Skeletal muscle cell (primary cell): ENCODE results near the gene GPX6.
"Not testable (repeated sequence)": the region's sequence is repeated elsewhere in the genome, so short reads cannot be mapped to it uniquely, and the experiment has no call there.

Source experiments
- DNase-seq: peaks from one replicate; pipeline ENCODE4 v3.0.0-alpha.2; 2010; ENCODE audit warnings: low read depth
- H3K4me3 ChIP-seq: 2 replicates; pipeline ENCODE4 v1.5.1; 2011; ENCODE audit warnings: low read depth, mild to moderate bottlenecking, control low read depth, low read length, moderate library complexity

Gene GPX6

DNA sequence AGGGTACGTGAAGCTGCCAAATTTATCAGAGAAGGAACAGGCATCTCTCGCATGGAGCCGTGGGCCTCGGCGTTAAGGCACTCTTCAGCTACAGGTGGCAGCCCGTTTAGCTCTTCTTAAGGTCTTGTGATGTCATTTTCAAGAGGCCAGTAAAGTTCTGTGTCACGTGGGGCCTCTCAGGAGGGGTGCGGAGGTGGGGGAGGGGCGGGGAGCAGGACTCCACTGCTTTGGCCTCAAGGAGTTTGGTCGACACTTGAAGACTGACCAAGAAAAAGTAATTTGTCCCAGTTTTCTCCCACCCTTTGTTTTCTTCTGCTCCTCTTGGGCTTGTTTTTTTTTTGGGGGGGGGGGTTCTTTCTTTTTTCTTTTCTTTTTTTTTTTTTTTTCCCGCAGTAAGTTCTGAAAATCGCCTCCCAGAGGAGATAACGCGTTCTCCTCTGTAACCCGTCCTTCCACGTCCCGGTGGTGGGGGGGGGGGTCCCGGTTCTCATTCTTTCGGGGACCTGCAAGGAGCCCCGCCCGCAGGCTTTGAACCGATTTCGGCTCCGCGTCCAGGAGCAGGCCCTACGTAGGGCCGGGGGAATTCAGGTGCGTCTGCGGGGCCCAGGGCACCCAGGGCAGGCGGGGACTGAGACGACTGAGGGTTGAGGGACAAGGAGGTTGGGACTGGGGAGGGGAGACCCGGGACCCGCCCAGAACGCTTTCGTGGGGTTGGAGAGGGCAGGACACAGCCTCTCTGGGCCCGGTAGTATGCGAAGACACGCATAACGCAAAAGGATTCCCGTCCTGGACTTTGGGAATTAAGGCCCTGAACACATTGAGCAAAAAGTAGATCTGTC, 26.0 kb downstream of the GPX6 start:
- peak overlapping the region; percentile 61 for H3K4me3 ChIP-seq
- DNase-seq, result peak; percentile 28

DNA sequence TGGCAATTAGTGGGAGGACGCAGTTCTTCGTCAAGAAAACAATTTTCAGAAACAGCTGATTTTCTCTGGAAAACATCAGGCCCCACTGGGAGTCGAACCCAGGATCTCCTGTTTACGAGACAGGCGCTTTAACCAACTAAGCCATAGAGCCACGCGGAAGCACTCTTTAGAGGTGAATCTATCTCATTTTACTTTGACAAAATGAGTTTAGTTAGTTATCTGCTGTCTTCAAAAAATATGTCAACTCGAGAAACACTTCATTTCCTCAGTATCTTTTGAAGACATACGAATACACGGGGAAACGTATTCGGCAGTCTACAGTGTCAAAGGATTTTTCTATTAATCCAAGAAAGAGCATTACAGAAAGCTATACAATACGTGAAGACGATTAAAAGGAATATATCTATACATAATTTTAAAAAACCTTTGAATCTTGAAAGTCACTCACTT, 26.7 kb downstream of the GPX6 start:
- no peak for DNase-seq
- H3K4me3 ChIP-seq, result peak overlapping the region; percentile 61

DNA sequence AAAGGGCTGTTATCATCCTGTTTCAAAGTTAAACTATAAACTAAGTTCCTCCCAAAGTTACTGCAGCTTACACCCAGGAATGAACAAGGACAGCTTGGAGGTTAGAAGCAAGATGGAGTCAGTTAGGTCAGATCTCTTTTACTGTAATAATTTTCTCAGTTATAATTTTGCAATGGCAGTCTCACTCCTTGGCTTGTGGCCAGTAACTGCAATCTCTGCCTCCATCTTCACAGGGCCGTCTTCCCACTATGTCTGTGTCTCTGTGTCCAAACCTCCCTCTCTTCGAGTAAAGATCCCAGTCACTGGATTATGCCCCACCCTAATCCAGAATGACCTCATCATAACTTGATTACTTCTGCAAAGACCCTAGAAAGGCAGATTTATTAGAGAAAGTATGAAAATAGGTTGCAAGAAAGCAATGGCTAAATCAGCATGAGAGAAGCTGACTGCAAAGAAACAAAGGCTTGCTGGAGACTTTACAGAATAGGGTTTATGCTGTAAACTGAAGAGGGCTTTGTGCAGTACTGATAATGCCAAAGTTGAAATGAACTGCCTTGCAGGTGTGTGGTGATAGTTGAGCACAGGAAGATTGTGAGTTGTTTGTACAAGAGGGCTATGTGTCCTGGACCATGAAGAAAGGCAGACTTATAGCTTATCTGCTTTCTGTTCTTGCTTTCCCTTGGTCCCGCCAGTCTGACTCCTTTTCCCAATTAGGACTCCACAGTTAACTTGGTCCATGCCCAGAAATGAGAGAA, 28.4 kb downstream of the GPX6 start:
- no peak for DNase-seq
- H3K4me3 ChIP-seq, result no peak overlapping the region

DNA sequence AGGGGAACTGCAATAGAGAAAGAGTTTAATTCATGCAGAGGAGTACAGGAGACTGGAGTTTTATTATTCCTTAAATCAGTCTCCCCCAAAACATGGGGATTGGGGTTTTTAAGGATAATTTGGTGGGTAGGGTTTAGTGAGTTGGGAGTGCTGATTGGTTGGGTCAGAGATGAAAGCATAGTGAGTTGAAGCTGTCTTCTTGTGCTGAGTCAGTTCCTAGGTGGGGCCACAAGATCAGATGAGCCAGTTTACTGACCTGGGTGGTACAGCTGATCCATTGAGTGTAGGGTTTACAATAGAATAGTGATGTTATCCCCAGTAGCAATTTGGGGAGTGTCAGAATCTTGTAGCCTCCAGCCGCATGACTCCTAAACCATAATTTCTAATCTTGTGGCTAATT, 29.1 kb downstream of the GPX6 start:
- H3K4me3 ChIP-seq, result no peak overlapping the region
- no peak for DNase-seq

DNA sequence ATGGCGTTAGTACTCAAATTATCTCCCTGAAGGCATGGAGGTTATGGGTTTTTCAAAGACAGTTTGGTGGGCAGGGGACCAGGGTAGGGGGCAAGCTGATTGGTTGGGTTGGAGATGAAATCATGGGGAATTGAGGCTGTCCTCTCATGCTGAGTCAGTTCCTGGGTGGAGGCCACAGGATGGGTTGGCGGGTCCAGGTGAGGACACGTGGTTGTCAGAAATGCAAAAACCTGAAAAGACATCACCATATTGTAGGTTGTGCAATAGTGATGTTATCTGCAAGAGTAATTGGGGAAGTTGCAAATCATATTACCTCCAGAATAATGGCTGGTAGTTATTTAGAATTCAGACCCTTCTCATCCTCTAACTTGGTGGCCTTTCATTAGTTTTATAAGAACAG, 30.1 kb downstream of the GPX6 start:
- no peak for DNase-seq
- H3K4me3 ChIP-seq, result no peak overlapping the region

DNA sequence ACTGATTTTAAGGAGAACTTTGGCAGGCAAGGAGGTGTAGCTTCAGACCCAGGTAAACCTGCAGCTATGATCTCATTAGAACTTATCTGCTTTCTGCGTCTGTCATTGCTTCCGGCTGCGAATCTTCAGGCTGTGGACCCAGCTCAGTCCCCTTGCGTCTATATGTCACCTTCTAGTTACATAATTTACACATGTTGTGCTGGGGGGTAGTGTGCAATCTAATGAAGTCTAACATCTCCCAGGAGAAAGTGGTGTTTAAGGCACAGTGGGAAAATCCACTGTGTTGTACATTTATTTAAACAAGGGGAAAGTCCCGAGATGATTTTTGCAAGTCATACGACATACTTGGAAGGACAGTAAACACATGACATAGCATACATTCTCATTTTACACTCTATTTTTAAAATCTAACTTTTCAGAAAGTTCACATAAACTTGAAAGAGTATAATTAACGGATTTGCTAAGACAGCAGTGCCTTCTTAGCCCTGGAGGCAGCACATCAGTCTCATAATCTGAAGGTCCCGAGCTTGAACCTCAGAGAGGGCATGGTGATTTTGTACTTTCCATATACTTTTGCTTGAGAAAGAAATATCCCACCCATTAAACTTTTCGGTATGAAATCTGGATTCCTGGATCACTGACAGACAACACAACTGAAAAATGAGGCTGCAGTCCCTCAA, 35.2 kb downstream of the GPX6 start:
- H3K4me3 ChIP-seq, result no peak overlapping the region
- DNase-seq, result no peak

DNA sequence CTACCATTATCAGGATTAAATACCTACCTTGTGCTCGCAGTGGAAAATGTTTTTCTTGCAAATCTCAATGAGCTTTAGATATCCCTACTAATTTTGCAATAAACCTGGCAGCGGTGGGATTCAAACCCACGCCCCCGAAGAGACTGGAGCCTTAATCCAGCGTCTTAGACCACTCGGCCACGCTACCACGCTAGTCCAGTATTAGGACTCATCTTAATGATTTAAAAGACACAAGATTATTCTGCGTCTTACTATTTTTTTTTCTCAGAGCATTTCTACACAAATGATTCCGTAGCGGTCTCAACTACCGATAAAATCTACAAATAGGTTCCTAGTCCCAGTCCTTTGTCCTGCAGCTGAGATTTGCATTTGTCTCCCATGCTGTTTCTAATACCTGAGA, 37.1 kb downstream of the GPX6 start:
- H3K4me3 ChIP-seq, result peak overlapping the region; percentile 22

DNA sequence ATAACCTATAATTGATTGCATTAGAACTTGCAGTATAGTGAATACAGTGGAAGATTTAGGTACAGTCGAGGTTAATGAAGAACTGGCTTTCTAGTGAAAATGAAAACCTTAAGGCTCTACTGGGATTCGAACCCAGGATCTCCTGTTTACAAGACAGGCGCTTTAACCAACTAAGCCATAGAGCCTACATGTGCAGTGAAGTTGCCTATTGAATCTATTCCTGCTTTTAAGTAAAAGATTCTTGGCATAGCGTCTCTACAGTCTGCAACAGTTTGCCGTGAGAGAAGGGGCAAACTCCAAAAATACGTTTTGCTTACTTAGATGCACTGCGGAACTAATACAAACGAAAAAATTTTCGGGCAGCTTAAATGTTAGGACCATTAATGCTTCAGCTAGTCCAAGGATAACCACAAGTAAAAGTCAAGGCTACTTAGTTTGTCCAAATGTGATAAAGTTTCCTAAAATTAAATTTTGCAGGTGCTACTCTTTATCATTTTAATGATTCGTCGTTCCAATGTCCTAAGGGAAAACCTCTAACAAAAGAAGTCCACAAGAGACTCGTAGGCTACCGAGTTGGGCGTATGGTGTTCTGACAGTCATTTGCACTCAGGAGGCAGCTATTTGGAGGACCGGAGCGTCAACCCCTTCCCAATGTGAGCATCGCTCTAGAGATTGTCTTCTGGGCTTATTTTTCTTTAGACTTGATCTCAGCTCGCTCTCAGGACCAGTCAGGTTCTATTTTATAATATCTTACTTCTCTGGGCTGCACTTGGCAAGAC, 41.0 kb downstream of the GPX6 start:
- peak; percentile 71 for DNase-seq
- peak overlapping the region; percentile 56 for H3K4me3 ChIP-seq

More for the DNA sequence above, 37.1 kb downstream of the GPX6 start:
- DNase-seq, result no peak

DNA sequence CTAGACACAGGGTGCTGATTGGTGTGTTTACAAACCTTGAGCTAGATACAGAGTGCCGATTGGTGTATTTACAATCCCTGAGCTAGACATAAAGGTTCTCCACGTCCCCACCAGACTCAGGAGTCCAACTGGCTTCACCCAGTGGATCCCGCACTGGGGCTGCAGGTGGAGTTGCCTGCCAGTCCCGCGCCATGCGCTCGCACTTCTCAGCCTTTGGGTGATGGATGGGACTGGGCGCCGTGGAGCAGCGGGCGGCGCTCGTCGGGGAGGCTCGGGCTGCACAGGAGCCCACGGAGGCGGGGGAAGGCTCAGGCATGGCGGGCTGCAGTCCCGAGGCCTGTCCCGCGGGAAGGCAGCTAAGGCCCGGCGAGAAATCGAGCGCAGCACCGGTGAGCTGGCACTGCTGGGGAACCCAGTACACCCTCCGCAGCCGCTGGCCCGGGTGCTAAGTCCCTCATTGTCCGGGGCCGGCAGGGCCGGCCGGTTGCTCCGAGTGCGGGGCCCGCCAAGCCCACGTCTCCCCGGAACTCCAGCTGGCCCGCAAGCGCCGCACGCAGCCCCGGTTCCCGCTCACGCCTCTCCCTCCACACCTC, 46.3 kb downstream of the GPX6 start:
- not testable (repeated sequence) for DNase-seq, H3K4me3 ChIP-seq

DNA sequence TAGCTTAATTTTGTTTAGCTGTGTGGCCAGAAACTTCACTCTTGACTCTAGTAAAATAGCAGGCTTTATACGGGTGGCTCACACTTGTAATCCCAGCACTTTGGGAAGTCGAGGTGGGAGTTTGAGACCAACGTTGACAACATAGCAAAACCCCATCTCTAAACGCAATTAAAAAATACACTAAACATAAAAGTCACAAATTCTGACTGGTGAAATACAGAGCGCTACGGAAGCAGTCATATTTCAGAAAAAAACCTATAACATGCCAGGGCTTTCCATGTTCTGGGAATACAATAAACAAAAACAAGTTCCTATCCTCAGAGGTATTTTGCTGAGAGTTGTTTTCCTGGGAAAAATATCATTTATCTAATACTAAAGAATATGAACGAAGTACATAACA, 47.5 kb downstream of the GPX6 start:
- no peak for DNase-seq
- H3K4me3 ChIP-seq, result no peak overlapping the region

DNA sequence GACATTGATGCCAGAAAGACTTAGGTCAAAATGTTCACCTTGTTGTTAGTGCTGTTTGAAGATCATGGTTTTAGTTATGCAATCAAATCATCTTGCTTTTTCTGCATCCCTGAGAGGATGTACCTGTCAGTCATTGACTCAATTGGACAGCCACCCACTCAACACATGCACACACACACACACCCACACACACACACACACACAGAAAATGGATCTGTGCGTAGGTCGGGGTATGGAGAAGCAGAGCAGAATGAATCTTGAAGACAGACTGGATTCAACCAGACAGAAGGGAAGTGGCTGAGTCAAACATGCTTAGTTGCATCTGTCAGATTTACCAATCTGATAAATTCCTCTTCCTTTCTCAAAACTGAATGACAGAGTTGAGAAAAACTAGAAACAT, 53.2 kb downstream of the GPX6 start:
- no peak for DNase-seq
- no peak overlapping the region for H3K4me3 ChIP-seq

DNA sequence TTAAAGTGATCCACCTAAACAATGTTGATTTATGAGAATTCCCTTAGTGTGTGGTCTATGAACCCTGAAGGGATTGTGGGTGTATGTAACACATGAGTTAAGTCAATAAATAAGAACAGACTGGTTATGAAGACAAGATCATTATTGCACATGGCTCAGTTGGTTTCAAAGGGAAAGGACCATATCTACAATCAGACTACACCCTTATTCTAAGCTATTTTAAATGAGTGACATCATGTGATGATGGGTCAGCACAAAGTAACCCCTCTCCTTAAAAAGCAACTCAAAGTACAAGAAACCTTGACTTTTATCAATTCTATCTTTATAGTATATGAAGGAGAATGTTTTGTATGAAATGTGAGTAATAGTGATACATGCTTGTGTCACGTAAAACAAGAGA, 57.0 kb downstream of the GPX6 start:
- no peak overlapping the region for H3K4me3 ChIP-seq
- DNase-seq, result no peak
